GM23338 (cell line): ENCODE measurements around the gene STX4. TPM values are rescaled to one million over a fixed set of nuclear protein-coding genes. Genes with fewer than 3 reads are reported as not detected.

ENCODE experiments used
- ATAC-seq: fragments of 200-7000 bp; cut with Tn5 transposase; 3 replicates; pipeline ENCODE4 v1.9.1; 2020
- DNase-seq: peaks from one replicate; pipeline ENCODE4 v3.0.0-alpha.2; 2015; ENCODE audit warnings: low spot score
- H2AFZ ChIP-seq: fragments of 200-600 bp; sonication (generic); 2 replicates; pipeline ENCODE4 v1.8.0; 2016; ENCODE audit warnings: antibody characterized with exemption, mild to moderate bottlenecking, moderate library complexity
- H3F3A ChIP-seq: fragments of 200-600 bp; sonication (generic); replicated peaks from 2 replicates; pipeline ENCODE4 v1.8.0; 2017; ENCODE audit warnings: antibody characterized with exemption, mixed run types, low read depth
- H3K27ac ChIP-seq: fragments of 200-600 bp; sonication (generic); 2 replicates; pipeline ENCODE4 v1.6.1; 2016; ENCODE audit warnings: low read depth
- H3K27me3 ChIP-seq: fragments of 200-600 bp; sonication (generic); 2 replicates; pipeline ENCODE4 v1.8.0; 2016; ENCODE audit warnings: mild to moderate bottlenecking, mixed run types, moderate library complexity; ENCODE audit not compliant: insufficient read depth
- H3K36me3 ChIP-seq: fragments of 200-600 bp; sonication (generic); 2 replicates; pipeline ENCODE4 v1.8.0; 2016; ENCODE audit warnings: mild to moderate bottlenecking; ENCODE audit not compliant: insufficient read depth
- H3K4me1 ChIP-seq: fragments of 200-600 bp; sonication (generic); 2 replicates; pipeline ENCODE4 v1.8.0; 2016; ENCODE audit warnings: mild to moderate bottlenecking, moderate library complexity; ENCODE audit not compliant: insufficient read depth
- H3K4me2 ChIP-seq: fragments of 200-600 bp; sonication (generic); 2 replicates; pipeline ENCODE4 v1.7.1; 2017; ENCODE audit warnings: mixed run types
- H3K4me3 ChIP-seq: fragments of 200-600 bp; sonication (generic); 2 replicates; pipeline ENCODE4 v1.6.1; 2016; ENCODE audit warnings: mixed run types
- H3K79me2 ChIP-seq: fragments of 200-600 bp; sonication (generic); replicated peaks from 2 replicates; pipeline ENCODE4 v1.8.0; 2017; ENCODE audit warnings: mild to moderate bottlenecking; ENCODE audit not compliant: insufficient read depth
- H3K9me2 ChIP-seq: fragments of 200-600 bp; sonication (generic); 2 replicates; pipeline ENCODE4 v1.8.0; 2017; ENCODE audit not compliant: insufficient read depth
- H4K20me1 ChIP-seq: fragments of 200-600 bp; sonication (generic); replicated peaks from 2 replicates; pipeline ENCODE4 v1.8.0; 2017; ENCODE audit warnings: mild to moderate bottlenecking; ENCODE audit not compliant: insufficient read depth
- H3K27ac Mint-ChIP-seq: 2 replicates; pipeline ENCODE4 v1.8.0; 2020; ENCODE audit warnings: inconsistent platforms, mild to moderate bottlenecking, moderate library complexity, mixed read lengths
- H3K27me3 Mint-ChIP-seq: 3 replicates; pipeline ENCODE4 v1.8.0; 2022; ENCODE audit warnings: low read depth, mild to moderate bottlenecking, moderate library complexity, mixed read lengths, inconsistent platforms; ENCODE audit not compliant: insufficient read depth, poor library complexity
- H3K36me3 Mint-ChIP-seq: 3 replicates; pipeline ENCODE4 v1.8.0; 2021; ENCODE audit warnings: low read depth, mild to moderate bottlenecking, inconsistent platforms, moderate library complexity, mixed read lengths
- H3K4me1 Mint-ChIP-seq: 3 replicates; pipeline ENCODE4 v1.8.0; 2020; ENCODE audit warnings: mild to moderate bottlenecking, inconsistent platforms, mixed read lengths
- H3K4me3 Mint-ChIP-seq: 3 replicates; pipeline ENCODE4 v1.8.0; 2021; ENCODE audit warnings: moderate library complexity, mild to moderate bottlenecking, inconsistent platforms, mixed read lengths
- H3K9me3 Mint-ChIP-seq: 3 replicates; pipeline ENCODE4 v1.8.0; 2020; ENCODE audit warnings: moderate library complexity, mild to moderate bottlenecking, inconsistent platforms, mixed read lengths
- CREB1 ChIP-seq: fragments of 250-450 bp; sonication (Bioruptor Pico); IDR thresholded peaks from 2 replicates; pipeline ENCODE4 v1.5.0; 2020; ENCODE audit warnings: low read depth, mild to moderate bottlenecking, moderate library complexity
- EZH2 ChIP-seq: fragments of 200-600 bp; sonication (generic); IDR thresholded peaks from one replicate; pipeline ENCODE4 v1.8.0; 2017; ENCODE audit warnings: antibody characterized with exemption, mild to moderate bottlenecking, low read depth; ENCODE audit not compliant: unreplicated experiment
- EZH2phosphoT487 ChIP-seq: fragments of 200-600 bp; sonication (generic); IDR thresholded peaks from one replicate; pipeline ENCODE4 v1.8.1; 2018; ENCODE audit warnings: antibody characterized with exemption; ENCODE audit not compliant: unreplicated experiment
- JUNB ChIP-seq: IDR thresholded peaks from one replicate; pipeline ENCODE4 v1.6.1; 2016; ENCODE audit warnings: antibody characterized with exemption; ENCODE audit not compliant: unreplicated experiment
- NANOG ChIP-seq: IDR thresholded peaks from 2 replicates; pipeline ENCODE4 v1.6.1; 2016; ENCODE audit warnings: antibody characterized with exemption, borderline replicate concordance
- POLR2AphosphoS5 ChIP-seq: IDR thresholded peaks from 2 replicates; pipeline ENCODE4 v1.6.1; 2016; ENCODE audit warnings: antibody characterized with exemption, low read depth
- ZNF114 ChIP-seq: fragments of 250-450 bp; sonication (Bioruptor Pico); IDR thresholded peaks from 2 replicates; pipeline ENCODE4 v1.5.0; 2020; ENCODE audit warnings: mild to moderate bottlenecking, moderate library complexity
- ZNF331 ChIP-seq: fragments of 250-450 bp; sonication (Bioruptor Pico); IDR thresholded peaks from 2 replicates; pipeline ENCODE4 v1.5.0; 2020; ENCODE audit warnings: low read depth, mild to moderate bottlenecking, moderate library complexity
- polyA plus RNA-seq: library from polyadenylated mRNA; unstranded; fragments of >200 nt; fragmentation: Nextera tagmentation; extraction: Ambion mirVana; gene quantifications from 2 replicates; pipeline ENCODE4 v1.2.1, GENCODE V29; 2016
- total RNA-seq: library from RNA; depleted of rRNA; stranded (reverse); fragments of >200 nt; shearing (Covaris generic); gene quantifications from 2 replicates; pipeline ENCODE4 v1.2.3, GENCODE V29; 2014
- TF ChIP-seq, protein P1 (sequence below), 2 experiments: fragments of 200-600 bp in 1 of 2; sonication (generic) in 1 of 2; conservative IDR thresholded peaks; 2 replicates each; pipeline versions ENCODE4 v1.5.1 to v1.6.1; 2016 to 2017; ENCODE audit warnings: antibody characterized with exemption in 2 of 2, low read depth in 2 of 2, mild to moderate bottlenecking in 2 of 2, moderate library complexity in 1 of 2
- TF ChIP-seq, protein P2 (sequence below): IDR thresholded peaks from 2 replicates; pipeline ENCODE4 v1.6.1; 2016; ENCODE audit warnings: antibody characterized with exemption
- TF ChIP-seq, protein P3 (sequence below): IDR thresholded peaks from one replicate; pipeline ENCODE4 v1.6.1; 2018; ENCODE audit warnings: antibody characterized with exemption; ENCODE audit not compliant: unreplicated experiment

STX4 gene
- total and polyA plus RNA-seq, 2 experiments from 2014 or later: 13.0 to 39.3 TPM

DNA sequence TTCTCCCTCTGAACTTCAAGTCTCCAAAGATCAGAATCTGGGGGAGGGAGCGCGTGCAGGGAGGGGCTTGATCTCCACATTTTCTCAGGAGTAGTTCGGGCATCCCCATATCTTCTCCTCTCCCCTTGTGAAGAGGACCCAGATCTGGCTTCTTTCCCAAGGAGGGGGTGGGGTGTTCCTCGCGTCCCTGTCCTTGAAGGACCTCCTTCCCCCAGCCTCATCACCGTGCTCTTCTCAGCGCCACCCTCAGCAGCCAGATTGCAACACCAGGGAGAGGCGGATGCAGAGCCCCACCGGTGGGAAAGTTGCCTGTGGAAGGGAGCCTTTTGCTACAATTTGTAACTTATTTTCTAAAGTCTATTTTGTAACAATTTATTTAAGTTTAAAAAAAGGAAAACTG lies 49.7 kb downstream of the STX4 start (continued):
- TF ChIP-seq CREB1 (CRISPR knock-in tag) (no peak), JUNB (no peak), EZH2 (no peak), NANOG (no peak), POLR2AphosphoS5 (no peak), ZNF331 (CRISPR knock-in tag) (no peak), ZNF114 (CRISPR knock-in tag) (no peak)
- TF ChIP-seq, protein P1, sequence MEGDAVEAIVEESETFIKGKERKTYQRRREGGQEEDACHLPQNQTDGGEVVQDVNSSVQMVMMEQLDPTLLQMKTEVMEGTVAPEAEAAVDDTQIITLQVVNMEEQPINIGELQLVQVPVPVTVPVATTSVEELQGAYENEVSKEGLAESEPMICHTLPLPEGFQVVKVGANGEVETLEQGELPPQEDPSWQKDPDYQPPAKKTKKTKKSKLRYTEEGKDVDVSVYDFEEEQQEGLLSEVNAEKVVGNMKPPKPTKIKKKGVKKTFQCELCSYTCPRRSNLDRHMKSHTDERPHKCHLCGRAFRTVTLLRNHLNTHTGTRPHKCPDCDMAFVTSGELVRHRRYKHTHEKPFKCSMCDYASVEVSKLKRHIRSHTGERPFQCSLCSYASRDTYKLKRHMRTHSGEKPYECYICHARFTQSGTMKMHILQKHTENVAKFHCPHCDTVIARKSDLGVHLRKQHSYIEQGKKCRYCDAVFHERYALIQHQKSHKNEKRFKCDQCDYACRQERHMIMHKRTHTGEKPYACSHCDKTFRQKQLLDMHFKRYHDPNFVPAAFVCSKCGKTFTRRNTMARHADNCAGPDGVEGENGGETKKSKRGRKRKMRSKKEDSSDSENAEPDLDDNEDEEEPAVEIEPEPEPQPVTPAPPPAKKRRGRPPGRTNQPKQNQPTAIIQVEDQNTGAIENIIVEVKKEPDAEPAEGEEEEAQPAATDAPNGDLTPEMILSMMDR (conservative IDR thresholded peaks at IDR 0.05; ENCODE audit: low read depth in 2 of 2): no peak
- TF ChIP-seq, protein P2, sequence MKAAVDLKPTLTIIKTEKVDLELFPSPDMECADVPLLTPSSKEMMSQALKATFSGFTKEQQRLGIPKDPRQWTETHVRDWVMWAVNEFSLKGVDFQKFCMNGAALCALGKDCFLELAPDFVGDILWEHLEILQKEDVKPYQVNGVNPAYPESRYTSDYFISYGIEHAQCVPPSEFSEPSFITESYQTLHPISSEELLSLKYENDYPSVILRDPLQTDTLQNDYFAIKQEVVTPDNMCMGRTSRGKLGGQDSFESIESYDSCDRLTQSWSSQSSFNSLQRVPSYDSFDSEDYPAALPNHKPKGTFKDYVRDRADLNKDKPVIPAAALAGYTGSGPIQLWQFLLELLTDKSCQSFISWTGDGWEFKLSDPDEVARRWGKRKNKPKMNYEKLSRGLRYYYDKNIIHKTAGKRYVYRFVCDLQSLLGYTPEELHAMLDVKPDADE: no peak
- TF ChIP-seq, protein P3, sequence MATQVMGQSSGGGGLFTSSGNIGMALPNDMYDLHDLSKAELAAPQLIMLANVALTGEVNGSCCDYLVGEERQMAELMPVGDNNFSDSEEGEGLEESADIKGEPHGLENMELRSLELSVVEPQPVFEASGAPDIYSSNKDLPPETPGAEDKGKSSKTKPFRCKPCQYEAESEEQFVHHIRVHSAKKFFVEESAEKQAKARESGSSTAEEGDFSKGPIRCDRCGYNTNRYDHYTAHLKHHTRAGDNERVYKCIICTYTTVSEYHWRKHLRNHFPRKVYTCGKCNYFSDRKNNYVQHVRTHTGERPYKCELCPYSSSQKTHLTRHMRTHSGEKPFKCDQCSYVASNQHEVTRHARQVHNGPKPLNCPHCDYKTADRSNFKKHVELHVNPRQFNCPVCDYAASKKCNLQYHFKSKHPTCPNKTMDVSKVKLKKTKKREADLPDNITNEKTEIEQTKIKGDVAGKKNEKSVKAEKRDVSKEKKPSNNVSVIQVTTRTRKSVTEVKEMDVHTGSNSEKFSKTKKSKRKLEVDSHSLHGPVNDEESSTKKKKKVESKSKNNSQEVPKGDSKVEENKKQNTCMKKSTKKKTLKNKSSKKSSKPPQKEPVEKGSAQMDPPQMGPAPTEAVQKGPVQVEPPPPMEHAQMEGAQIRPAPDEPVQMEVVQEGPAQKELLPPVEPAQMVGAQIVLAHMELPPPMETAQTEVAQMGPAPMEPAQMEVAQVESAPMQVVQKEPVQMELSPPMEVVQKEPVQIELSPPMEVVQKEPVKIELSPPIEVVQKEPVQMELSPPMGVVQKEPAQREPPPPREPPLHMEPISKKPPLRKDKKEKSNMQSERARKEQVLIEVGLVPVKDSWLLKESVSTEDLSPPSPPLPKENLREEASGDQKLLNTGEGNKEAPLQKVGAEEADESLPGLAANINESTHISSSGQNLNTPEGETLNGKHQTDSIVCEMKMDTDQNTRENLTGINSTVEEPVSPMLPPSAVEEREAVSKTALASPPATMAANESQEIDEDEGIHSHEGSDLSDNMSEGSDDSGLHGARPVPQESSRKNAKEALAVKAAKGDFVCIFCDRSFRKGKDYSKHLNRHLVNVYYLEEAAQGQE: no peak

DNA sequence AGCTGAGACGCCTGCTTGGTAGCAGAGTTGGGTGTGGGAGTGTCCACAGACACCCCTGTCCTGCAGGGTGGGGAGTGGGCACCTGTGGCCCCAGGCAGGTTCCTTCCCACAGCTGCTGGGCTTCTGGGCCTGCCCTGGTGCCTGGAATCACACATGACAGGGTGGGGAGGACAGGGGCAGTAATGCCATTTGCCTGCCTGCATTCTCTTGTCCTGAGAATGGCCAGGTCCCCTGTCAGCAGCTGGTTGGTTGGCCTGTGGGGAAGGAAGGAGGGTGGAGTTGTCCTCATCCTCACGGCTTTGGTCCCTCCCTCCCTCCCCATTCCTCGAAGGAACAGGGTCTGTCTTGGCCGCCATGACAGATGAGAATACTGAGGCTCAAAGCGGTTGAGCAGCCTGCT lies 50.2 kb downstream of the STX4 start:
- Histone ChIP-seq H3K36me3 (no peaks in the 10 kb centered on the region), H3K9me2 (no peaks in the 10 kb centered on the region), H3K27ac (no peak overlapping the region), H2AFZ (no peak overlapping the region), H3K4me3 (no peak overlapping the region), H3K4me2 (no peak overlapping the region), H3K79me2 (no peaks in the 10 kb centered on the region), H3K27me3 (no peaks in the 10 kb centered on the region), H4K20me1 (no peaks in the 10 kb centered on the region; the same call in 1 of the 2 replicates), H3K4me1 (no peaks in the 10 kb centered on the region), H3F3A (no peaks in the 10 kb centered on the region)
- Mint-ChIP-seq H3K27ac (no peak overlapping the region), H3K27me3 (peaks cover 13% of the 10 kb centered on the region), H3K36me3 (peaks cover 32% of the 10 kb centered on the region), H3K4me1 (peaks cover 5% of the 10 kb centered on the region; the same call in 1 of the 3 replicates), H3K9me3 (no peaks in the 10 kb centered on the region), H3K4me3 (no peak overlapping the region; the same call in 2 of the 3 replicates)
- ATAC-seq (no peak), DNase-seq (no peak)
- no peak for TF ChIP-seq EZH2phosphoT487
- TF ChIP-seq, protein P2: no peak
- no peak for TF ChIP-seq EZH2
